ENCODE measurements around the gene PPP2R2C.

Gene PPP2R2C

DNA sequence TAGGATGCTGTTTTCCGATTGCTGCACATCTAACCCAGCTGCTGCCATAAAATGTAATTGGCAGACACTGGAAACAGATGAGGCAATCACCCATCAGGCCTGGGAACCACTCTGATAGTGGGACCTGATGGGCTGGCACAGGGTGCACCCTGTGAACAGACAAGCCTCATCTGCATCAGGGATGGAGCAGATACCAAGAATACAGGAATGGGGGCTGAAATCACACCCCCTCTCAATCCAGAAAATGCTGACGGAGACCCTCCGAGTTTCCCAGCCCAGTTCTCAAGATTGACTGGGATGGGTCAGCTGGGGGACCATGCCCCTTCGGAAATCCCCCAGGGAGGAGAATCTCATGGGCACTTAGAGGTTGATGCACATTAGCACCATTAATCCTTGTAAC, 28.8 kb upstream of the PPP2R2C start:
- no peak overlapping the region for H3K4me3 ChIP-seq (ENCODE audit: low read depth, low read length)
- TF ChIP-seq, protein P1, sequence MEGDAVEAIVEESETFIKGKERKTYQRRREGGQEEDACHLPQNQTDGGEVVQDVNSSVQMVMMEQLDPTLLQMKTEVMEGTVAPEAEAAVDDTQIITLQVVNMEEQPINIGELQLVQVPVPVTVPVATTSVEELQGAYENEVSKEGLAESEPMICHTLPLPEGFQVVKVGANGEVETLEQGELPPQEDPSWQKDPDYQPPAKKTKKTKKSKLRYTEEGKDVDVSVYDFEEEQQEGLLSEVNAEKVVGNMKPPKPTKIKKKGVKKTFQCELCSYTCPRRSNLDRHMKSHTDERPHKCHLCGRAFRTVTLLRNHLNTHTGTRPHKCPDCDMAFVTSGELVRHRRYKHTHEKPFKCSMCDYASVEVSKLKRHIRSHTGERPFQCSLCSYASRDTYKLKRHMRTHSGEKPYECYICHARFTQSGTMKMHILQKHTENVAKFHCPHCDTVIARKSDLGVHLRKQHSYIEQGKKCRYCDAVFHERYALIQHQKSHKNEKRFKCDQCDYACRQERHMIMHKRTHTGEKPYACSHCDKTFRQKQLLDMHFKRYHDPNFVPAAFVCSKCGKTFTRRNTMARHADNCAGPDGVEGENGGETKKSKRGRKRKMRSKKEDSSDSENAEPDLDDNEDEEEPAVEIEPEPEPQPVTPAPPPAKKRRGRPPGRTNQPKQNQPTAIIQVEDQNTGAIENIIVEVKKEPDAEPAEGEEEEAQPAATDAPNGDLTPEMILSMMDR (conservative IDR thresholded peaks at IDR 0.05; ENCODE audit: low read depth, low read length), result no peak
- DNase-seq (ENCODE audit: low read depth), result no peak

DNA sequence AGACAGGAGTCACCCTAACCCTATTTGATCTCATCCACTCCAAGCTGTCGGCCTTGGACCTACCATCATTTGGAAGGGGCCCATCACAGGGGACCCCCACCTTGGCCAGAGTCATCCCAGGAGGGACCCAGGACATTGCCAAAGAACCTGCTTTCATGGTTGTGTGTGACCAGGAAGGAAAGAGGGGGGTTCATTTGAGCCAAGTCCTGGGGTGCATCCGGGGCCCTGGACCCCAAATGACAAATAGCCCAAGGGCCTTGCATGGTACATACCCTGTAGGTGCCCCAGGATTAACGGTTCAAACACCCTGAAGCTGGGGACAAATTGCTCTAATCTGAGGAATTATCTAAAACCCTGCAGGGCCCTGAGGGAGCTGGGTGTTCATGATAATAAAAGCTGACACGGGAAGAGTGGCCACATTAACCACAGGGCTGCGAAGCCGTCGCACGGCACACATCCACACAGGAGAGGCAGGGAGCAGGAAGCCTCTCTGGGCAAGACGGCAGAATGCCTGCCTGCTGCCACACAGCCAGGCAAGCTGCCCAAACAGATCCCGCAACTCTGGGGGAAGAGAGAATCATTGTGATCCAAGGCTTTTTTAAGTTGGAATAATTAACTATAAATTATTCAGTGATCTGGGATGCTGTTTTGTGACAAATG, 28.2 kb upstream of the PPP2R2C start:
- TF ChIP-seq, protein P1 (conservative IDR thresholded peaks at IDR 0.05; ENCODE audit: low read depth, low read length), result no peak
- H3K4me3 ChIP-seq (ENCODE audit: low read depth, low read length), result no peak overlapping the region
- no peak for DNase-seq (ENCODE audit: low read depth)

DNA sequence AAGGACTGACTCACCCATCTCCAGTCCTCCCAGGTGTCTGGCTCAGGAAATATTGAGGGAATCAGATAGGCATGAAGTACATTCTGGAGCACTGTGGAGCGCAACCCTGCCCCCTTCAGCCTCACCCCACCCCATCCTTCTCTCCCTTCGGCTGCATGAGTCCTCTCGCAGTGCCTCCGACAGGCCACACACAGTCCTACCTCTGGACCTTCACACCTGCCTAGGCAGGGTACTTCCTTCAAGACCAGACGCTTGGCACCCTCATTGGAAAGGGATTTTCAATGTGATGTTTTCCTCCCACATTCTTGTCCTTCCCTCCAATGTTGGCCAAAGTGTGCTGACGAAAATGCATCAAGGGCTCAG, 26.8 kb upstream of the PPP2R2C start:
- H3K4me3 ChIP-seq (ENCODE audit: low read depth, low read length), result no peak overlapping the region
- DNase-seq (ENCODE audit: low read depth), result no peak
- TF ChIP-seq, protein P1 (conservative IDR thresholded peaks at IDR 0.05; ENCODE audit: low read depth, low read length), result no peak

DNA sequence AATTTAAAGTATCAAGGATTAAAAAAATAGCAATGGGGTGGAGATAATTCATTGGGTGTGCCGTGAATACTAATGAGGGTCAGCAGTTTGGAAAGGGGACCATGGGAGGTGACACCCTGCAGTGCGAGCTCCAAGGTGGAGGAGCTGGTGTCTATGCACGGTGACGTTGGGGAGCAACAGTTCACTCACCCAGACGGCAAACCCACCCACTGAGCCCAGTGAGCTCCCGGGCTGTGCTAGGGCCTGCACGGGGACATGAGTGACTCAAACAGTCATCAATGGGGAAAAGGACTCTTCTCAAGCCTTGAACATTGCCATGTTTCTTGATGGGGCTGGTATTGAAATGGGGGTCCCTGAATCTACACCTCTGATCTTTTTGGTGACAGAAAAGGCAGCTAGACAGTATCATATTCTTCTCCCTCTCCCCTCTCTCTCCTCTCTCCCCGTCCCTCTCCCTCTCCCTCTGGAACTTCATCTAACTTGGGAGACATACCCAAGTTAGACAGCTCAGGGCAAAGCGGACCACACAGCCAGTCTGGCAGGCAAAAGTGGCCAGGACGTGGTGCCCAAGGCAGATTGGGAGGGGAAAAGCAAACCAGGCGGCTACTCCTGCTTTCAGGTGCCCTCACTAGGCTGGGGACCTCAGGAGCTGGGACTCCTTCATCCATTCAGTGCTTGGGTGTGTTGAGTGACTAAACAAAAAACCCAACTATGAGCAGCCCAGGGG, 26.3 kb upstream of the PPP2R2C start:
- DNase-seq (ENCODE audit: low read depth), result no peak
- H3K4me3 ChIP-seq (ENCODE audit: low read depth, low read length), result no peak overlapping the region
- TF ChIP-seq, protein P1 (conservative IDR thresholded peaks at IDR 0.05; ENCODE audit: low read depth, low read length), result no peak

DNA sequence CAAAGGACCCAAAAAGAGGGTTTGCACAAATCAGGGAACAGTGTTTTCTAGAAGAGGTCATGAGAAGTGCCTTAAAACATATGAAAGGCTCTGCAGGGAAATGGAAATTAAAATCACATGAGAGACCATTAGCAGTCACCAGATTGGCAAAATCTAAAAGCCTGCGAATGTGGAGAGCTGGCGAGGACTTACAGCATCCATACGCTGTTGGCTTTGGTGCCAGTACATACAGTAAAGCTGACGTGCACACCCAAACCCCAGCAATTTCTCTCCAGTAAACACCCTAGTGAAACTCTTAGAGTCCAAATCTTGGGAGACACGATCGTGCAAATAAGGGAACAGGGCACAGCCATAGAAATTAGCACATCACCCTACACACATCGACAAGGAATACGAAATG, 25.4 kb upstream of the PPP2R2C start:
- DNase-seq (ENCODE audit: low read depth), result no peak
- H3K4me3 ChIP-seq (ENCODE audit: low read depth, low read length), result no peak overlapping the region
- TF ChIP-seq, protein P1 (conservative IDR thresholded peaks at IDR 0.05; ENCODE audit: low read depth, low read length), result no peak

DNA sequence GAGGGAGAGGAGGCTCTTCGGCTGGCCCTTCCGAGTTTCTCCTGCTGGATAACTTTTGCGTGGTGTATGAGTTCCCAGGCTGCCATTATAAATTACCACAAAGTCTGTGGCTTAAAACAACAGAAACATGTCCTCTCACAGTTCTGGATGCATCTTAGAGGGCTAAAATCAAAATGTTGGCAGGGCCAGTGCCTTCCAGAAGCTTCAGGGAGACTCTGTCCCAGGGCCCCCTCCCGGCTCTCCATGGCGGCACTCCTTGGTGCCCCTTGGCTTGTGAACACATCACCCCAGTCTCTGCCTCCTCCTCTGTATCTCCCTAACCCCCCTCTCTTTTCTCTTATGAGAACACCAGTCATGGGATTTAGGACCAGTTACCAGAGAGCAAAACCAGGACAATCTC, 23.3 kb upstream of the PPP2R2C start:
- TF ChIP-seq, protein P1 (conservative IDR thresholded peaks at IDR 0.05; ENCODE audit: low read depth, low read length), result no peak
- no peak overlapping the region for H3K4me3 ChIP-seq (ENCODE audit: low read depth, low read length)
- no peak for DNase-seq (ENCODE audit: low read depth)

DNA sequence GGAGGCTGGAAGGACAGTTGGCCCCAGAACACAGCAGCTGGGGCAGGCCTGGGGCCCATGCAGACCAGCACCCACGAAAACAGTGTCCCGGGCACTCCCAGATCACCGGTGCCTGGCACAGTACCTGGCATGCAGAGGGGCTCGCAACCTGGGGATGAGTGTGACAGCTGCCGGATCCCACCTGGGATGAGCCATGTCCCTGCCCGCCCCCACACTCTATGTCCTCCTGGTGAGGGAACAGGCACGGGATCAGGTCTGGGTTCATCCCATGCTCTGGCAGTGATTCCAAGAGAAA, 22.8 kb upstream of the PPP2R2C start:
- TF ChIP-seq, protein P1 (conservative IDR thresholded peaks at IDR 0.05; ENCODE audit: low read depth, low read length), result no peak
- no peak overlapping the region for H3K4me3 ChIP-seq (ENCODE audit: low read depth, low read length)
- no peak for DNase-seq (ENCODE audit: low read depth)
